PFSK-1 (cell line): ENCODE data around the gene COA4.

ENCODE experiments used
- POLR2AphosphoS5 ChIP-seq: IDR thresholded peaks from 2 replicates; pipeline ENCODE4 v1.6.1; 2012; ENCODE audit warnings: low read depth, mild to moderate bottlenecking, control low read depth, low read length, moderate library complexity
- SIN3A ChIP-seq: IDR thresholded peaks from 2 replicates; pipeline ENCODE4 v1.6.1; 2012; ENCODE audit warnings: mild to moderate bottlenecking, low read length, moderate library complexity, borderline replicate concordance; ENCODE audit not compliant: insufficient read depth
- TAF1 ChIP-seq: IDR thresholded peaks from 2 replicates; pipeline ENCODE4 v1.6.1; 2012; ENCODE audit warnings: low read length, control low read depth, borderline replicate concordance; ENCODE audit not compliant: insufficient read depth
- TF ChIP-seq, protein P1 (sequence below), 2 experiments: IDR thresholded peaks; 2 replicates each; pipeline versions ENCODE4 v1.6.1 to v1.8.0; 2011 to 2012; ENCODE audit warnings: low read depth in 2 of 2, low read length in 2 of 2, control low read depth in 1 of 2, inconsistent platforms in 1 of 2, mild to moderate bottlenecking in 1 of 2, moderate library complexity in 1 of 2; ENCODE audit not compliant: insufficient read depth in 1 of 2

GRCh38 chr11:73914284-73914683 lies 37.6 kb upstream of the COA4 start:
- no peak for TF ChIP-seq TAF1
- TF ChIP-seq, protein P1, sequence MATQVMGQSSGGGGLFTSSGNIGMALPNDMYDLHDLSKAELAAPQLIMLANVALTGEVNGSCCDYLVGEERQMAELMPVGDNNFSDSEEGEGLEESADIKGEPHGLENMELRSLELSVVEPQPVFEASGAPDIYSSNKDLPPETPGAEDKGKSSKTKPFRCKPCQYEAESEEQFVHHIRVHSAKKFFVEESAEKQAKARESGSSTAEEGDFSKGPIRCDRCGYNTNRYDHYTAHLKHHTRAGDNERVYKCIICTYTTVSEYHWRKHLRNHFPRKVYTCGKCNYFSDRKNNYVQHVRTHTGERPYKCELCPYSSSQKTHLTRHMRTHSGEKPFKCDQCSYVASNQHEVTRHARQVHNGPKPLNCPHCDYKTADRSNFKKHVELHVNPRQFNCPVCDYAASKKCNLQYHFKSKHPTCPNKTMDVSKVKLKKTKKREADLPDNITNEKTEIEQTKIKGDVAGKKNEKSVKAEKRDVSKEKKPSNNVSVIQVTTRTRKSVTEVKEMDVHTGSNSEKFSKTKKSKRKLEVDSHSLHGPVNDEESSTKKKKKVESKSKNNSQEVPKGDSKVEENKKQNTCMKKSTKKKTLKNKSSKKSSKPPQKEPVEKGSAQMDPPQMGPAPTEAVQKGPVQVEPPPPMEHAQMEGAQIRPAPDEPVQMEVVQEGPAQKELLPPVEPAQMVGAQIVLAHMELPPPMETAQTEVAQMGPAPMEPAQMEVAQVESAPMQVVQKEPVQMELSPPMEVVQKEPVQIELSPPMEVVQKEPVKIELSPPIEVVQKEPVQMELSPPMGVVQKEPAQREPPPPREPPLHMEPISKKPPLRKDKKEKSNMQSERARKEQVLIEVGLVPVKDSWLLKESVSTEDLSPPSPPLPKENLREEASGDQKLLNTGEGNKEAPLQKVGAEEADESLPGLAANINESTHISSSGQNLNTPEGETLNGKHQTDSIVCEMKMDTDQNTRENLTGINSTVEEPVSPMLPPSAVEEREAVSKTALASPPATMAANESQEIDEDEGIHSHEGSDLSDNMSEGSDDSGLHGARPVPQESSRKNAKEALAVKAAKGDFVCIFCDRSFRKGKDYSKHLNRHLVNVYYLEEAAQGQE (IDR thresholded peaks at IDR 0.05; ENCODE audit: insufficient read depth in 1 of 2, low read depth in 2 of 2, low read length in 2 of 2) = no peak
- no peak for TF ChIP-seq POLR2AphosphoS5
- no peak for TF ChIP-seq SIN3A
